Fibroblast of mammary gland (primary cell): ENCODE data around the gene CHST15.

Experiments
- DNase-seq: peaks from one replicate; pipeline ENCODE4 v3.0.0-alpha.2; 2010; ENCODE audit warnings: low read depth
- H3K4me3 ChIP-seq: 2 replicates; pipeline ENCODE4 v1.5.1; 2011; ENCODE audit warnings: low read depth, mild to moderate bottlenecking, low read length, moderate library complexity; ENCODE audit not compliant: control insufficient read depth
- TF ChIP-seq, protein P1 (sequence below): conservative IDR thresholded peaks from 2 replicates; pipeline ENCODE4 v1.5.1; 2011; ENCODE audit warnings: low read depth, low read length, inconsistent platforms; ENCODE audit not compliant: control insufficient read depth, insufficient read depth

The CHST15 gene

DNA sequence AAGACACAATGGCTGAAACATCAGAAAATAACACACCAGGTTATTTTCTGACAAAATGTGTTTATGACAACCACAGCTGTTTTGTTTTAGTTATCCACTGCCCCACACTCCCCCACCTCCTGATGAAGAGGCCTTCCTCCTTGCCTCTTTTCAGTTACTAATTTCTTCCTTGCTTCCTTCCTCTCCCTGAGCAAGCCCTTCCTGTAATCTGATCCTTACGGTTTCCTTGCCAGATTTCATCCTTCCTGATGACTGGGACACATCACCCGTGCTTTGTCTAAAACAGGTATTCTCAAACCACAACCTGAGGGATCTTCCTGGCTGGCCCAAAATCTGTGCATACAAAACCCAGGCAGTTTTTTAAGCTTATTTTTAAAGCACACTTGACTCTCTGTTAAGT lies 39.4 kb downstream of the CHST15 start:
- TF ChIP-seq, protein P1, sequence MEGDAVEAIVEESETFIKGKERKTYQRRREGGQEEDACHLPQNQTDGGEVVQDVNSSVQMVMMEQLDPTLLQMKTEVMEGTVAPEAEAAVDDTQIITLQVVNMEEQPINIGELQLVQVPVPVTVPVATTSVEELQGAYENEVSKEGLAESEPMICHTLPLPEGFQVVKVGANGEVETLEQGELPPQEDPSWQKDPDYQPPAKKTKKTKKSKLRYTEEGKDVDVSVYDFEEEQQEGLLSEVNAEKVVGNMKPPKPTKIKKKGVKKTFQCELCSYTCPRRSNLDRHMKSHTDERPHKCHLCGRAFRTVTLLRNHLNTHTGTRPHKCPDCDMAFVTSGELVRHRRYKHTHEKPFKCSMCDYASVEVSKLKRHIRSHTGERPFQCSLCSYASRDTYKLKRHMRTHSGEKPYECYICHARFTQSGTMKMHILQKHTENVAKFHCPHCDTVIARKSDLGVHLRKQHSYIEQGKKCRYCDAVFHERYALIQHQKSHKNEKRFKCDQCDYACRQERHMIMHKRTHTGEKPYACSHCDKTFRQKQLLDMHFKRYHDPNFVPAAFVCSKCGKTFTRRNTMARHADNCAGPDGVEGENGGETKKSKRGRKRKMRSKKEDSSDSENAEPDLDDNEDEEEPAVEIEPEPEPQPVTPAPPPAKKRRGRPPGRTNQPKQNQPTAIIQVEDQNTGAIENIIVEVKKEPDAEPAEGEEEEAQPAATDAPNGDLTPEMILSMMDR: no peak
- no peak overlapping the region for H3K4me3 ChIP-seq
- DNase-seq: peak; percentile 49

DNA sequence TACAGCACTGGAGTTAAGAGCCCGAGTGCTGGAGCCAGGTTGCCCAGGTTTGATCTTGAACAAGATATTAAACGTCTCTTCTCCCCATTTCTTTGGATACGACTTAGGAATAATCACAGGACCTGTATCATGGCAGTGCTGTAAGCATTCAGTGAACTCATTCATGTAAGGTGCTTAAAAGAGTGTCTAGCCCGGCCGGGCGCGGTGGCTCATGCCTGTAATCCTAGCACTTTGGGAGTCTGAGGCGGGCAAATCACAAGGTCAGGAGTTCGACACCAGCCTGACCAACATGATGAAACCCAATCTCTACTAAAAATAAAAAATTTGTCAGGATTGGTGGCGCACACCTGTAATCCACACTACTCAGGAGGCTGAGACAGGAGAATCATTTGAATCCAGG lies 40.8 kb downstream of the CHST15 start:
- no peak overlapping the region for H3K4me3 ChIP-seq
- TF ChIP-seq, protein P1: no peak
- no peak for DNase-seq

DNA sequence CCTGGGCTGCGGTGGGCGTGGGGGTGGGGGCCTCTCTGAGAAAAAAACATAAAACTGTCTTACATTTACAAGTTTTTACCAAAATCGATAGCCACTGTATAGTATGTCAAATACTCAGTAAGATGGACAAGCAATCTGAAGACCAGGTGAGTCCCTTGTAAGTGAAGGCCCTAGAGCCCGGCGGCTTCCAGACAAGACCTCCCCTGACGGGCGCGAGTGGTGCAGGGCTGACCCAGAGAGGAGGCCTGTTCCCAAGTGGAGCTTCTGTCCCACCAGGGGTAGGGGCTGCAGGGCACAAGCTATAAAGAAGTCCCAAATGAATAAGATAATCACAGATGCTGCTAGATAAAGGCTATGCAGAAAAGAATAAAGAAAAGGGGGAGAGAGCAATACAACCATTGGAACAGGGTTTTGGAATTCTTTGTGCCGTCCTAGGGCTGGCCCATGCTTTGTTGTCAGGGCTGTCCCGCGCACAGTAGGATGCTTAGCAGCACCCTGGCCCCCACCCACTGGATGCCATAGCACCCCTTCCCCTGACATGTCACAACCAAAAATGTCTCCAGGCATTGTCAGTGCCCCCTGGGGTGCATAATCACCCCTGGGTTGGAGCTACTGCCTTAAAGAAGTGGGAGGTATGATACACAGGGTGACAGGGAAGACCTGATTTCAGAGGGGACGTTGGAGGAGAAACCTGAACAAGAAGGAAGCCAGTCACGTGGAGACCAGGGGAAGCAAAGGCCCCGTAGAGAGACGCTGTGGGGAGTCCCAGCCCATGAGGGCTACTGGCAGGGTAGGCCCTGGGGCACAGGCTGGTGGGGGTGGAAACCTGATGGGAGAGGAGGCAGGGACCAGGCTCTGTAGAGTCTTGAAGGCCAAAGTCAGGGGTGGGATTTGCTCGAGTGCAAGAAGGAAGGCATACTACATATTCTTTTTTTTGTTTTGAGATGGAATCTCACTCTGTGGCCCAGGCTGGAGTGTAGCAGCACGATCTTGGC lies 43.1 kb downstream of the CHST15 start:
- TF ChIP-seq, protein P1: no peak
- DNase-seq: no peak

DNA sequence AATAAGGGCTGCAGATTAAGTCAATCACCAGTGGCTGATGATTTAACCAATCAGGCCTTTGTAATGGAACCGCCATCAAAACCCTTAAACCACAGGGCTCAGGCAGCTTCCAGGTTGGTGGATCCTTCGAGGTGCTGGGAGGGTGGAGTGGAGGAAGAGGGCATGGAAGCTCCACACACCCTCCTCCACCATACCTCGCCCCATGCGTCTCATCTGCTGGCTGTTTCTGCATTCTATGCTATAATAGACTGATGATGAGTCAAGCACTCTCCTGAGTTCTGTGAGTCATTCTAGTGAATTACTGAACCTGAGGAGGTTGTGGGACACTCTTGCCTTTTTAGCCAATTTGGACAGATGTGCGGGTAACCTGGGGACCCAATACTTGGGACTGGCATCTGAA lies 43.9 kb downstream of the CHST15 start:
- peak; percentile 53 for DNase-seq
- TF ChIP-seq, protein P1: no peak
- H3K4me3 ChIP-seq: no peak overlapping the region

More for the DNA sequence above, 43.1 kb downstream of the CHST15 start:
- no peak overlapping the region for H3K4me3 ChIP-seq

DNA sequence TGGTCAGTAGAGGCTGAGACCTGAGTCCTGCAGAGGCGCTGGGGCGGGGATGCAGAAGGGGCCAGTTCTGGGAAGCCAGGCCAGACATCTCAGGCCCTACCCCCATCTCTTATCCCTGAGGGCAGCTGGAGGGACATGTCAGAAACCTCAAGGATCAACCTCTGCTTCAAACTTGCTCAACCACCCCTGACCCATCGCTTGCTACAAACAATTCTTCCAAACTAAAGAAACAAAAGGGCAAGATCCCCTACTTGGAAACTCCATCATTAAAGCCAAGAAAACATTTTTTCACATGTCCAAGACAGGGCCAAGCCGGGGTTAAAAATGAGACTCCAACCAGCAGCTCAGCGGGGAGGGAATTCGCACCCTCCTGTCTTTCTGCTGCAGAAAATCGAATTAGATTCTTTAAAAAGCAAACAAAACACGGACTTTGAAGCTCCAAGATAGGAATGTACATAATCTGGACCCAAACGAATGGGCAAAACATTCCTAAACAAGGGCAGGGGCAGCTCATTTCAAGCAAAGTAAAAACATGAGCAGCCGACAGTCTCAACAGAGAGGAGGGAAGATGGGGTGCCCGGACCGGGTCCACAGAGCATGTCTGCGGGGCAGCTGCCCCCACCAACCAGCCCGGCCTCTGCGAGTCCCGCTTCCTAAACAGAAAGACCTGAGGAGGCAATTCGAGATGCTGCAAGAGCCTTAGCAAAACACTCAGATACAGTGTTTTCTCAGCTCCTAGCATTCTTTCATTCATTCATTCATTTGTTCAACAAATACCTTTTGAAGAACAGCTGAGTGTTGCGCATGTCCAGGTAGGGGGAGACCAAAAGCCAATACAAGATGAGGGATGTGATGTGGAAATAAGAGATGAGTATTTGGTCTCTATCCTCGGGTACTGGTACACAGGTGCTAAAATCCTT lies 44.8 kb downstream of the CHST15 start:
- TF ChIP-seq, protein P1: no peak
- H3K4me3 ChIP-seq: no peak overlapping the region
- peak; percentile 21 for DNase-seq

DNA sequence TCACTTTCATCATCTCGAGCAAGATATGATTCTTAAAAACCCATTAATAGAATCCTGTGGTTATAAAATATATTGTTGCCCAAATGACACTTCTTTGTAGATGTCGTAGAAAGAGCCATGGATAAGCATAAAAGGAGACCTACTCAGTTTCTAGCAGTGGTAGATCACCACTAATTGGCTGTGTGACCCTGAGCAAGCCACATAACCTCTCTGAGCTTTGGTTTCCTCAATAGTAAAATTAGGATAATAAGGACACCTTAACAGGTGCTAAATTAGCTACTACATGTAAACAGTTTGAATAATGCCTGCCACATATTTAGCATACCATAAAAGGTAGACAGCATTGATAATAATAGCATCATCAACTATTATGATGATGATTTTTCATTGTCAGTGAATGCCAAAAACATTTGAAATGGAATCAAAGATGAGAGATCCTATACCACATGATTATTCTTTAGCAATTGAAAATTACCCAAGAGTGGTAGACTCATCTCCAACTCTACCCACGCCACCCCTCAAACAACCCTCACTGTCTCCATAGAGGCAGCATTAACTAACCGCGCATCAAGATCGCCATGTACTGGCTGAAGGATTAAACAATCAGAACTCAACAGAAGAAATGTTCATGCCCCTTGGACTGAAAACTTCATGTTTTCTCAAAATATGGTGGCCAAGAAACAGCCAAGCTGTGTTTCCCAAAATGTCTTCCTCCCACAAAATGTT lies 45.8 kb downstream of the CHST15 start:
- TF ChIP-seq, protein P1: no peak
- H3K4me3 ChIP-seq: no peak overlapping the region
- no peak for DNase-seq
